SH-SY5Y (cell line): Measurements from ENCODE around the gene EPM2A.

Experiments
- GATA2 ChIP-seq: IDR thresholded peaks from 2 replicates; pipeline ENCODE4 v1.6.1; 2011; ENCODE audit warnings: mild to moderate bottlenecking, low read depth, low read length
- GATA3 ChIP-seq: IDR thresholded peaks from 2 replicates; pipeline ENCODE4 v1.6.1; 2011; ENCODE audit warnings: low read depth, mild to moderate bottlenecking, low read length, moderate library complexity

- TF ChIP-seq GATA2 (no peak), GATA3 (no peak)
These were observed 49.4 kb upstream of the EPM2A start for GRCh38 chr6:145784683-145785082.
